NB4 (cell line): ENCODE data around the gene ZFYVE1.

Source experiments
- MAX ChIP-seq: IDR thresholded peaks from 2 replicates; pipeline ENCODE4 v1.6.1; 2011; ENCODE audit warnings: low read depth, low read length
- MYC ChIP-seq: IDR thresholded peaks from 2 replicates; pipeline ENCODE4 v1.6.1; 2011; ENCODE audit warnings: low read depth, low read length
- POLR2A ChIP-seq: IDR thresholded peaks from 2 replicates; pipeline ENCODE4 v1.6.1; 2011; ENCODE audit warnings: mild to moderate bottlenecking; ENCODE audit not compliant: insufficient read length; ENCODE audit errors: extremely low read depth
- TF ChIP-seq, protein P1 (sequence below): IDR thresholded peaks from one replicate; pipeline ENCODE4 v1.5.1; 2012; ENCODE audit warnings: low read depth, low read length

DNA sequence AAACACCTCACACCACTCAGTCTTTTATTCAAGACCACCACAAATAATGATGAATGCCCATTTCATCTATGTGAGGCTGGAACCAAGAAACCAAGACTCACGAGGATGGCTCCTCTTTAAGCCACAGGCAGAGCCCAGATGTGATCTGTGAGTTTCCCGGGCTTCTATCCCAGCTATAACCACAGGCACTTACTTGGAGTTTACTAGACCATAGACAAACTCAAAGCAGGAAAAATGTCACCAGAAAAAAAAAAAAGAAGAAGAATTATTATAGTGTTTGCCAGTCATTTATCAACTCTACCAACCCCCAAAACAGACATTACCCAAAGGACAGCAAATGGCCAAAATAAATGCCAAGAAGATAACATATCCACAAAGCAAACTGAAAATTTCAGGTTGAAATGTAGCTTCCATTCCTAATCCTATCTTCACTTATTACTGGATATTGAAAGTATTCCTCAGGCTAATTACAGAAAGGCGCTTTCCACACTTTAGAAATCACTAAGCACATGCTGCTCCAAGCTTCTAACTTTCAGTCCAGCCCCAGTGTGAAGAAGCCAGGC is 44.7 kb downstream of the ZFYVE1 start:
- TF ChIP-seq, protein P1, sequence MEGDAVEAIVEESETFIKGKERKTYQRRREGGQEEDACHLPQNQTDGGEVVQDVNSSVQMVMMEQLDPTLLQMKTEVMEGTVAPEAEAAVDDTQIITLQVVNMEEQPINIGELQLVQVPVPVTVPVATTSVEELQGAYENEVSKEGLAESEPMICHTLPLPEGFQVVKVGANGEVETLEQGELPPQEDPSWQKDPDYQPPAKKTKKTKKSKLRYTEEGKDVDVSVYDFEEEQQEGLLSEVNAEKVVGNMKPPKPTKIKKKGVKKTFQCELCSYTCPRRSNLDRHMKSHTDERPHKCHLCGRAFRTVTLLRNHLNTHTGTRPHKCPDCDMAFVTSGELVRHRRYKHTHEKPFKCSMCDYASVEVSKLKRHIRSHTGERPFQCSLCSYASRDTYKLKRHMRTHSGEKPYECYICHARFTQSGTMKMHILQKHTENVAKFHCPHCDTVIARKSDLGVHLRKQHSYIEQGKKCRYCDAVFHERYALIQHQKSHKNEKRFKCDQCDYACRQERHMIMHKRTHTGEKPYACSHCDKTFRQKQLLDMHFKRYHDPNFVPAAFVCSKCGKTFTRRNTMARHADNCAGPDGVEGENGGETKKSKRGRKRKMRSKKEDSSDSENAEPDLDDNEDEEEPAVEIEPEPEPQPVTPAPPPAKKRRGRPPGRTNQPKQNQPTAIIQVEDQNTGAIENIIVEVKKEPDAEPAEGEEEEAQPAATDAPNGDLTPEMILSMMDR, result no peak
- no peak for TF ChIP-seq MAX
- TF ChIP-seq POLR2A, result no peak
- no peak for TF ChIP-seq MYC
